HepG2 (cell line): Measurements from ENCODE around the gene MYL6. TPM values are rescaled to one million over a fixed set of nuclear protein-coding genes. Genes with fewer than 3 reads are reported as not detected.

ENCODE experiments used
- ATAC-seq: fragments of 200-7000 bp; cut with Tn5 transposase; 3 replicates; pipeline ENCODE4 v1.9.1; 2020; ENCODE audit warnings: mild to moderate bottlenecking, moderate library complexity
- BruUV-seq: library from RNA; stranded (reverse); fragments of 400-500 nt; replicated peaks from 2 replicates; lab custom pipeline; 2021; lab: Mats Ljungman, UMichigan
- CTCF ChIA-PET: fragments of 300-600 bp; formaldehyde crosslinking; extraction: SDS; loops from one replicate; lab custom pipeline; 2021; ENCODE audit warnings: low total read pairs, inconsistent platforms, low intra/inter-chr PET ratio; lab: Yijun Ruan, JAX
- POLR2A ChIA-PET: fragments of 350-600 bp; sonication (Branson Sonifier 250); formaldehyde crosslinking; loops from one replicate; lab custom pipeline; 2020; ENCODE audit warnings: antibody characterized with exemption, inconsistent platforms; lab: Yijun Ruan, JAX
- DNase-seq: peaks from one replicate; pipeline ENCODE4 v3.0.0-alpha.2; 2015; ENCODE audit warnings: low spot score
- FAIRE-seq: peaks from 3 replicates; lab custom pipeline; 2011; peaks lifted over from hg19 to GRCh38; lab: Jason Lieb, UNC
- H2AFZ ChIP-seq: one replicate; pipeline ENCODE4 v1.6.1; 2011; ENCODE audit warnings: low read length, inconsistent platforms
- H3K27ac ChIP-seq: fragments of 300-600 bp; 3 replicates; pipeline ENCODE4 v1.8.0; 2011; ENCODE audit warnings: mixed run types, mild to moderate bottlenecking, mixed read lengths, low read length, inconsistent platforms; ENCODE audit not compliant: insufficient read depth; ENCODE audit errors: extremely low read length
- H3K27me3 ChIP-seq, 2 experiments: fragments of 200-600 bp in 1 of 2; 2 replicates in 1 of 2; 3 replicates in 1 of 2; pipeline versions ENCODE4 v1.6.0 to v1.8.0; 2011; ENCODE audit warnings: low read length in 2 of 2, mild to moderate bottlenecking in 2 of 2, moderate library complexity in 2 of 2, inconsistent platforms in 1 of 2; ENCODE audit not compliant: insufficient read depth in 2 of 2, control insufficient read depth in 1 of 2
- H3K36me3 ChIP-seq, 2 experiments: fragments of 200-600 bp in 1 of 2; replicated peaks in 1 of 2; 2 replicates in 1 of 2; 3 replicates in 1 of 2; pipeline versions ENCODE4 v1.5.1 to v1.8.0; 2011; ENCODE audit warnings: low read length in 2 of 2, inconsistent platforms in 1 of 2; ENCODE audit not compliant: insufficient read depth in 2 of 2, control insufficient read depth in 1 of 2
- H3K4me1 ChIP-seq: 2 replicates; pipeline ENCODE4 v1.5.1; 2012; ENCODE audit warnings: low read length, inconsistent platforms; ENCODE audit not compliant: insufficient read depth
- H3K4me2 ChIP-seq: 2 replicates; pipeline ENCODE4 v1.6.0; 2011; ENCODE audit warnings: low read depth, low read length, inconsistent platforms
- H3K4me3 ChIP-seq, 3 experiments: fragments of 200-600 bp in 1 of 3; sonication (generic), shearing (Covaris generic) in 1 of 3; replicated peaks in 1 of 3; 2 replicates each; pipeline ENCODE4 v1.5.1; 2011 to 2016; ENCODE audit warnings: low read length in 3 of 3, inconsistent platforms in 2 of 3, low read depth in 2 of 3, mild to moderate bottlenecking in 2 of 3, control low read depth in 1 of 3, mixed read lengths in 1 of 3; ENCODE audit not compliant: insufficient read depth in 1 of 3
- H3K79me2 ChIP-seq: one replicate; pipeline ENCODE4 v1.6.1; 2011; ENCODE audit warnings: low read length, inconsistent platforms; ENCODE audit not compliant: insufficient read depth
- H3K9ac ChIP-seq: 2 replicates; pipeline ENCODE4 v1.6.0; 2011; ENCODE audit warnings: mild to moderate bottlenecking, low read depth, low read length, inconsistent platforms; ENCODE audit not compliant: insufficient read depth
- H3K9me3 ChIP-seq: 2 replicates; pipeline ENCODE4 v1.5.1; 2012; ENCODE audit warnings: mild to moderate bottlenecking, low read length
- H4K20me1 ChIP-seq: 2 replicates; pipeline ENCODE4 v1.6.0; 2011; ENCODE audit warnings: inconsistent platforms, mild to moderate bottlenecking, low read length, moderate library complexity; ENCODE audit not compliant: insufficient read depth
- CENPX ChIP-seq: sonication (generic); formaldehyde crosslinking; IDR thresholded peaks from 2 replicates; pipeline ENCODE4 v1.9.0; 2021; ENCODE audit warnings: mild to moderate bottlenecking, missing genetic modification reagents, moderate library complexity
- CREB1 ChIP-seq, 2 experiments: fragments of 450-650 bp in 1 of 2; IDR thresholded peaks; 2 replicates each; pipeline ENCODE4 v1.6.1; 2016 to 2017; ENCODE audit warnings: control low read depth in 1 of 2, mild to moderate bottlenecking in 1 of 2, missing compliant biosample characterization in 1 of 2, missing genetic modification characterization in 1 of 2
- NONO ChIP-seq, 2 experiments: fragments of 450-650 bp in 1 of 2; sonication (generic) in 1 of 2; formaldehyde crosslinking in 1 of 2; IDR thresholded peaks in 1 of 2; conservative IDR thresholded peaks in 1 of 2; 2 replicates each; pipeline versions ENCODE4 v1.6.1 to v1.8.0; 2017 to 2022; ENCODE audit warnings: mild to moderate bottlenecking in 1 of 2, missing genetic modification reagents in 1 of 2, moderate library complexity in 1 of 2
- POLR2A ChIP-seq, 2 experiments: IDR thresholded peaks; 2 replicates each; pipeline ENCODE4 v1.6.1; 2011; ENCODE audit warnings: low read depth in 2 of 2, low read length in 2 of 2, mild to moderate bottlenecking in 1 of 2, moderate library complexity in 1 of 2; ENCODE audit not compliant: insufficient read depth in 1 of 2
- RBFOX2 ChIP-seq: fragments of 200-400 bp; formaldehyde crosslinking; IDR thresholded peaks from 2 replicates; pipeline ENCODE4 v1.6.1; 2017; ENCODE audit warnings: low read depth, mild to moderate bottlenecking, low read length
- UBTF ChIP-seq: sonication (generic); formaldehyde crosslinking; IDR thresholded peaks from 2 replicates; pipeline ENCODE4 v1.4.0; 2020; ENCODE audit warnings: mild to moderate bottlenecking, missing genetic modification reagents
- ZBTB7B ChIP-seq: sonication (generic); formaldehyde crosslinking; IDR thresholded peaks from 2 replicates; pipeline ENCODE4 v1.4.0; 2020; ENCODE audit warnings: missing genetic modification reagents
- ZNF10 ChIP-seq: sonication (generic); formaldehyde crosslinking; IDR thresholded peaks from 2 replicates; pipeline ENCODE4 v1.4.0; 2020; ENCODE audit warnings: mild to moderate bottlenecking, low read depth, missing genetic modification reagents, borderline replicate concordance
- ZNF205 ChIP-seq: IDR thresholded peaks from 2 replicates; pipeline ENCODE4 v1.6.1; 2018; ENCODE audit warnings: missing biosample characterization, missing genetic modification reagents
- ZNF550 ChIP-seq: sonication (generic); formaldehyde crosslinking; IDR thresholded peaks from 2 replicates; pipeline ENCODE4 v1.4.0; 2020; ENCODE audit warnings: mild to moderate bottlenecking, missing genetic modification reagents, borderline replicate concordance
- ZNF720 ChIP-seq: sonication (generic); formaldehyde crosslinking; IDR thresholded peaks from 2 replicates; pipeline ENCODE4 v1.4.0; 2020; ENCODE audit warnings: missing genetic modification reagents
- WGBS: methylation state at CpG from one replicate; pipeline ENCODE4 v1.1.6; 2017; ENCODE audit warnings: low lambda C conversion rate; 5-methylcytosine and 5-hydroxymethylcytosine counted together
- in situ Hi-C: cut with HindIII; loops from 2 replicates; pipeline ENCODE4 v1.10.0; 2017; ENCODE audit warnings: low pct_unique_long_range_greater_than_20kb; ENCODE audit not compliant: extremely low pct_ligation_motif_present
- intact Hi-C: fragments of 100-400 bp; cut with micrococcal nuclease; formaldehyde crosslinking; loops from one replicate; pipeline ENCODE4 v1.10.0; 2022; ENCODE audit not compliant: unreplicated experiment
- polyA plus RNA-seq, 8 experiments: library from polyadenylated mRNA; depleted of rRNA in 3 of 8; stranded (reverse) in 7 of 8; unstranded in 1 of 8; fragments of >200 nt; fragmentation: Illumina TruSeq in 4 of 8; extraction: Trizol in 4 of 8; gene quantifications; 2 replicates each; pipeline versions ENCODE4 v1.2.1 to v1.2.3, GENCODE V29; 2011 to 2016; ENCODE audit warnings: low read depth in 4 of 8, missing spikeins in 1 of 8, mixed read lengths in 1 of 8; ENCODE audit not compliant: insufficient read depth in 1 of 8
- total RNA-seq, 5 experiments: library from RNA; depleted of rRNA; stranded (reverse); fragments of >200 nt; fragmentation: Illumina TruSeq; extraction: Trizol; gene quantifications; 2 replicates each; pipeline ENCODE4 v1.2.3, GENCODE V29; 2016; ENCODE audit warnings: low read depth in 1 of 5
- TF ChIP-seq, protein P1 (sequence below): sonication (generic); formaldehyde crosslinking; IDR thresholded peaks from 2 replicates; pipeline ENCODE4 v1.8.1; 2023; ENCODE audit warnings: mild to moderate bottlenecking, missing genetic modification reagents

The MYL6 gene
- total and polyA plus RNA-seq, 2 of the 13 experiments (the other 11 are each of a cell fraction or from before 2014, with no cell fraction given): 1,127 to 1,192 TPM

GRCh38 chr12:56160894-56161689 lies 2.9 kb downstream of the MYL6 start:
- peaks cover 36% of the 10 kb centered on the region for H3K4me1 ChIP-seq
- DNase-seq (no peak), ATAC-seq (no peak), FAIRE-seq (no peak)
- peak overlapping the region; percentile 83 for H3K4me2 ChIP-seq
- CTCF ChIA-PET: no interaction called here
- in situ Hi-C loops: no loop called here
- H3K79me2 ChIP-seq: peaks cover 25% of the 10 kb centered on the region
- no peaks in the 10 kb centered on the region; a peak in 1 of 5 replicates for H3K27me3 ChIP-seq
- H3K36me3 ChIP-seq: peaks cover 29 to 52% of the 10 kb centered on the region in 2 experiments
- H4K20me1 ChIP-seq: peaks cover 28% of the 10 kb centered on the region
- H2AFZ ChIP-seq: no peak overlapping the region
- peak overlapping the region; percentile 18 for H3K27ac ChIP-seq
- H3K4me3 ChIP-seq: peak overlapping the region in 1 of 3 experiments; percentile 99; a peak in 2 of 6 replicates
- POLR2A ChIA-PET: interaction anchor here (0.8 to 3.4 kb wide), 10 partner anchors 9 to 61 kb away, joined by 3 to 24 read pairs (median 6); partner anchors contain the start of genes ESYT1, MYL6B, RNF41 and SMARCC2
- no TSS peak for BruUV-seq
- TF ChIP-seq ZNF550 (CRISPR knock-in tag) (no peak), ZBTB7B (CRISPR knock-in tag) (no peak), ZNF205 (CRISPR knock-in tag) (no peak), CENPX (no peak), NONO (IDR thresholded peaks at IDR 0.05) (no peak), NONO (CRISPR knock-in tag; conservative IDR thresholded peaks at IDR 0.05) (0 out of 2 replicates have a peak, but pooled peaks have one; percentile 29), CREB1 (IDR thresholded peaks at IDR 0.05) (no peak), CREB1 (CRISPR knock-in tag; IDR thresholded peaks at IDR 0.05) (no peak), UBTF (CRISPR knock-in tag) (peak; percentile 9; the same call in 1 of the 2 replicates), ZNF720 (CRISPR knock-in tag) (no peak), ZNF10 (CRISPR knock-in tag) (no peak), RBFOX2 (peak; percentile 49; the same call in 1 of the 2 replicates), POLR2A (IDR thresholded peaks at IDR 0.05; ENCODE audit: insufficient read depth in 1 of 2, low read depth in 2 of 2, low read length in 2 of 2) (peak in 1 of 2 experiments; percentile 49; a peak in 2 of 4 replicates)
- TF ChIP-seq, protein P1, sequence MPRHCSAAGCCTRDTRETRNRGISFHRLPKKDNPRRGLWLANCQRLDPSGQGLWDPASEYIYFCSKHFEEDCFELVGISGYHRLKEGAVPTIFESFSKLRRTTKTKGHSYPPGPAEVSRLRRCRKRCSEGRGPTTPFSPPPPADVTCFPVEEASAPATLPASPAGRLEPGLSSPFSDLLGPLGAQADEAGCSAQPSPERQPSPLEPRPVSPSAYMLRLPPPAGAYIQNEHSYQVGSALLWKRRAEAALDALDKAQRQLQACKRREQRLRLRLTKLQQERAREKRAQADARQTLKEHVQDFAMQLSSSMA (CRISPR knock-in tag): no peak
- 84% methylated on average over 11 of the region's 11 CpGs for WGBS
- no peaks in the 10 kb centered on the region for H3K9me3 ChIP-seq
- no peak overlapping the region for H3K9ac ChIP-seq
- intact Hi-C loops: no loop called here
